DMS153 treated with DMSO at 0.1 percent for 48 hours (cell line): Measurements from ENCODE around the gene EML4.

Experiments used
- DNase-seq: peaks from one replicate; lab custom pipeline; 2025; ENCODE audit not compliant: unreplicated experiment; lab: John Stamatoyannopoulos, UW

The EML4 gene

GRCh38 chr2:42194428-42194827 lies 25.3 kb downstream of the EML4 start:
- DNase-seq: no peak

GRCh38 chr2:42195559-42195958 lies 26.4 kb downstream of the EML4 start:
- DNase-seq: no peak

GRCh38 chr2:42196070-42196402 lies 26.9 kb downstream of the EML4 start:
- DNase-seq: no peak

GRCh38 chr2:42196403-42197267 lies 27.5 kb downstream of the EML4 start:
- DNase-seq: peak; percentile 9

- DNase-seq: no peak
These were observed 28.6 kb downstream of the EML4 start for GRCh38 chr2:42197792-42198191.

GRCh38 chr2:42198466-42198865 lies 29.3 kb downstream of the EML4 start:
- DNase-seq: no peak

- no peak for DNase-seq
These were observed 29.8 kb downstream of the EML4 start for GRCh38 chr2:42199002-42199401.

- DNase-seq: no peak
These were observed 30.5 kb downstream of the EML4 start for GRCh38 chr2:42199626-42200025.

- DNase-seq: no peak
These were observed 32.0 kb downstream of the EML4 start for GRCh38 chr2:42200926-42201855.

- DNase-seq: no peak
These were observed 33.5 kb downstream of the EML4 start for GRCh38 chr2:42202634-42203008.

GRCh38 chr2:42203792-42204191 lies 34.6 kb downstream of the EML4 start:
- no peak for DNase-seq

- DNase-seq: no peak
These were observed 36.2 kb downstream of the EML4 start for GRCh38 chr2:42205337-42205736.

GRCh38 chr2:42207826-42208225 lies 38.7 kb downstream of the EML4 start:
- DNase-seq: no peak

GRCh38 chr2:42210203-42210602 lies 41.0 kb downstream of the EML4 start:
- no peak for DNase-seq

- DNase-seq: no peak
These were observed 42.1 kb downstream of the EML4 start for GRCh38 chr2:42211291-42211690.

- DNase-seq: no peak
These were observed 45.5 kb downstream of the EML4 start for GRCh38 chr2:42214669-42215068.

- no peak for DNase-seq
These were observed 47.5 kb downstream of the EML4 start for GRCh38 chr2:42216694-42217093.

GRCh38 chr2:42217307-42217706 lies 48.2 kb downstream of the EML4 start:
- no peak for DNase-seq

GRCh38 chr2:42217914-42218313 lies 48.8 kb downstream of the EML4 start:
- no peak for DNase-seq

GRCh38 chr2:42218712-42219111 lies 49.6 kb downstream of the EML4 start:
- DNase-seq: no peak

GRCh38 chr2:42219160-42219559 lies 50.0 kb downstream of the EML4 start:
- no peak for DNase-seq

- no peak for DNase-seq
These were observed 51.4 kb downstream of the EML4 start for GRCh38 chr2:42220566-42220965.
